Astrocyte (in vitro differentiated cells and primary cell): Measurements from ENCODE around the gene FGD4. TPM values are rescaled to one million over a fixed set of nuclear protein-coding genes. Genes with fewer than 3 reads are reported as not detected.

Experiments used
- DNase-seq: peaks from one replicate; pipeline ENCODE4 v3.0.0-alpha.2; 2010; ENCODE audit warnings: low read depth
- FAIRE-seq: peaks from 2 replicates; lab custom pipeline; 2011; peaks lifted over from hg19 to GRCh38; lab: Jason Lieb, UNC
- H2AFZ ChIP-seq: 2 replicates; pipeline ENCODE4 v1.6.0; 2012; ENCODE audit warnings: low read depth, low read length, inconsistent platforms
- H3K27ac ChIP-seq: 2 replicates; pipeline ENCODE4 v1.5.1; 2011; ENCODE audit warnings: low read depth, low read length, inconsistent platforms
- H3K27me3 ChIP-seq: 2 replicates; pipeline ENCODE4 v1.6.0; 2011; ENCODE audit warnings: low read length, inconsistent platforms; ENCODE audit not compliant: insufficient read depth
- H3K36me3 ChIP-seq: 2 replicates; pipeline ENCODE4 v1.5.1; 2011; ENCODE audit warnings: low read length, inconsistent platforms; ENCODE audit not compliant: insufficient read depth
- H3K4me1 ChIP-seq: 2 replicates; pipeline ENCODE4 v1.5.1; 2011; ENCODE audit warnings: low read length, inconsistent platforms; ENCODE audit not compliant: insufficient read depth
- H3K4me2 ChIP-seq: 2 replicates; pipeline ENCODE4 v1.6.0; 2012; ENCODE audit warnings: low read length, inconsistent platforms
- H3K4me3 ChIP-seq: 2 replicates; pipeline ENCODE4 v1.5.1; 2011; ENCODE audit warnings: low read depth, mild to moderate bottlenecking, low read length, inconsistent platforms; ENCODE audit not compliant: insufficient read depth
- H3K79me2 ChIP-seq: 2 replicates; pipeline ENCODE4 v1.6.0; 2012; ENCODE audit warnings: mild to moderate bottlenecking, low read length, inconsistent platforms; ENCODE audit not compliant: insufficient read depth
- H3K9ac ChIP-seq: 2 replicates; pipeline ENCODE4 v1.6.0; 2012; ENCODE audit warnings: mild to moderate bottlenecking, low read length, inconsistent platforms
- H3K9me3 ChIP-seq: 2 replicates; pipeline ENCODE4 v1.5.1; 2012; ENCODE audit warnings: low read depth, mild to moderate bottlenecking, low read length, inconsistent platforms; ENCODE audit not compliant: insufficient read depth
- H4K20me1 ChIP-seq: 2 replicates; pipeline ENCODE4 v1.6.0; 2012; ENCODE audit warnings: low read length, inconsistent platforms; ENCODE audit not compliant: insufficient read depth
- H3K27ac Mint-ChIP-seq: one replicate; pipeline ENCODE4 v1.8.0; 2021; ENCODE audit warnings: mild to moderate bottlenecking, mixed read lengths; ENCODE audit not compliant: unreplicated experiment
- H3K27me3 Mint-ChIP-seq: one replicate; pipeline ENCODE4 v1.8.0; 2021; ENCODE audit warnings: low read depth, mixed read lengths; ENCODE audit not compliant: unreplicated experiment
- H3K36me3 Mint-ChIP-seq: one replicate; pipeline ENCODE4 v1.8.0; 2021; ENCODE audit warnings: low read depth, mixed read lengths; ENCODE audit not compliant: unreplicated experiment
- H3K4me1 Mint-ChIP-seq: one replicate; pipeline ENCODE4 v1.8.0; 2021; ENCODE audit warnings: low read depth, mixed read lengths; ENCODE audit not compliant: unreplicated experiment
- H3K4me3 Mint-ChIP-seq: one replicate; pipeline ENCODE4 v1.8.0; 2021; ENCODE audit warnings: mild to moderate bottlenecking, moderate library complexity, mixed read lengths; ENCODE audit not compliant: unreplicated experiment
- H3K9me3 Mint-ChIP-seq: one replicate; pipeline ENCODE4 v1.8.0; 2021; ENCODE audit warnings: mild to moderate bottlenecking, mixed read lengths; ENCODE audit not compliant: unreplicated experiment
- CTCF ChIP-seq: IDR thresholded peaks from 2 replicates; pipeline ENCODE4 v1.5.1; 2011; ENCODE audit warnings: low read depth, mild to moderate bottlenecking, inconsistent platforms, low read length, moderate library complexity; ENCODE audit not compliant: insufficient read depth
- EZH2 ChIP-seq: IDR thresholded peaks from 2 replicates; pipeline ENCODE4 v1.6.1; 2012; ENCODE audit warnings: mild to moderate bottlenecking, low read length, inconsistent platforms; ENCODE audit not compliant: insufficient read depth
- total RNA-seq: library from RNA; stranded (reverse); gene quantifications from 2 replicates; pipeline ENCODE4 v1.2.1, GENCODE V29; 2021

The FGD4 gene
- total RNA-seq, 1 donor from 2014 or later, result 18.7 TPM

- Mint-ChIP-seq H3K27me3 (no peaks in the 10 kb centered on the region), H3K4me3 (no peak overlapping the region), H3K27ac (no peak overlapping the region), H3K4me1 (no peaks in the 10 kb centered on the region), H3K36me3 (no peaks in the 10 kb centered on the region), H3K9me3 (no peaks in the 10 kb centered on the region)
- no peaks in the 10 kb centered on the region for H3K4me1 ChIP-seq
- TF ChIP-seq EZH2 (no peak), CTCF (no peak)
- no peak for DNase-seq
- H4K20me1 ChIP-seq, result no peaks in the 10 kb centered on the region
- no peaks in the 10 kb centered on the region for H3K79me2 ChIP-seq
- no peak overlapping the region for H3K9ac ChIP-seq
- H3K27me3 ChIP-seq, result no peaks in the 10 kb centered on the region
- H2AFZ ChIP-seq, result no peak overlapping the region
- H3K4me3 ChIP-seq, result no peak overlapping the region
- no peaks in the 10 kb centered on the region for H3K9me3 ChIP-seq
- no peak overlapping the region for H3K4me2 ChIP-seq
- no peak for FAIRE-seq
- no peaks in the 10 kb centered on the region for H3K36me3 ChIP-seq
- no peak overlapping the region for H3K27ac ChIP-seq
Observed at GRCh38 chr12:32494656-32495055, 95.3 kb downstream of the FGD4 start.

GRCh38 chr12:32496946-32497345 is 97.6 kb downstream of the FGD4 start:
- Histone ChIP-seq H3K27ac (no peak overlapping the region), H3K4me1 (peaks cover 3% of the 10 kb centered on the region), H3K36me3 (no peaks in the 10 kb centered on the region), H4K20me1 (no peaks in the 10 kb centered on the region), H3K9me3 (no peaks in the 10 kb centered on the region), H3K4me2 (no peak overlapping the region), H3K9ac (no peak overlapping the region), H3K27me3 (no peaks in the 10 kb centered on the region), H3K4me3 (no peak overlapping the region), H3K79me2 (no peaks in the 10 kb centered on the region), H2AFZ (no peak overlapping the region)
- no peak for FAIRE-seq
- Mint-ChIP-seq H3K27me3 (no peaks in the 10 kb centered on the region), H3K27ac (no peak overlapping the region), H3K36me3 (no peaks in the 10 kb centered on the region), H3K4me3 (no peak overlapping the region), H3K9me3 (no peaks in the 10 kb centered on the region), H3K4me1 (peaks cover 2% of the 10 kb centered on the region)
- TF ChIP-seq EZH2 (no peak), CTCF (no peak)
- no peak for DNase-seq

- Mint-ChIP-seq H3K4me3 (no peak overlapping the region), H3K36me3 (no peaks in the 10 kb centered on the region), H3K27me3 (no peaks in the 10 kb centered on the region), H3K27ac (no peak overlapping the region), H3K9me3 (no peaks in the 10 kb centered on the region), H3K4me1 (peaks cover 5% of the 10 kb centered on the region)
- H3K27ac ChIP-seq, result no peak overlapping the region
- peaks cover 7% of the 10 kb centered on the region for H3K4me1 ChIP-seq
- FAIRE-seq (no peak), DNase-seq (no peak)
- H3K4me2 ChIP-seq, result no peak overlapping the region
- H3K9me3 ChIP-seq, result no peaks in the 10 kb centered on the region
- no peaks in the 10 kb centered on the region for H4K20me1 ChIP-seq
- H3K9ac ChIP-seq, result no peak overlapping the region
- H3K4me3 ChIP-seq, result no peak overlapping the region
- H2AFZ ChIP-seq, result no peak overlapping the region
- TF ChIP-seq CTCF (no peak), EZH2 (no peak)
- no peaks in the 10 kb centered on the region for H3K79me2 ChIP-seq
- no peaks in the 10 kb centered on the region for H3K27me3 ChIP-seq
- H3K36me3 ChIP-seq, result no peaks in the 10 kb centered on the region
Observed at GRCh38 chr12:32497864-32498263, 98.5 kb downstream of the FGD4 start.
